H1 (cell line): ENCODE data around the gene GRID2. TPM values are rescaled to one million over a fixed set of nuclear protein-coding genes. Genes with fewer than 3 reads are reported as not detected.

Source experiments
- polyA plus RNA-seq, 7 experiments: library from polyadenylated mRNA; depleted of rRNA in 3 of 7; stranded (reverse) in 5 of 7; unstranded in 2 of 7; fragments of >200 nt in 5 of 7; fragments of 200-250 nt in 2 of 7; gene quantifications; 1 replicate in 5 of 7; 2 replicates in 1 of 7; 4 replicates in 1 of 7; pipeline versions ENCODE4 v1.2.1 to v1.2.3, GENCODE V29; 2011 to 2013; ENCODE audit warnings: missing spikeins in 2 of 7, mixed read lengths in 2 of 7
- small RNA-seq: library from polyadenylated mRNA; stranded (forward); fragments of <200 nt; extraction: miRNeasy Mini kit (QIAGEN cat#:217004); gene quantifications from one replicate; pipeline ENCODE3, GENCODE V24; 2013; ENCODE audit not compliant: insufficient read depth
- total RNA-seq: library from RNA; stranded (reverse); fragmentation: NEBNext Ultra II Directional; extraction: Animal tissue kit (Norgen Biotek cat#: 25700); gene quantifications from 2 replicates; pipeline ENCODE4 v1.2.1, GENCODE V29; 2021

GRID2 gene
- total and polyA plus RNA-seq, 2 of the 8 experiments (the other 6 are each of a cell fraction or from before 2014, with no cell fraction given), result 31.1 to 81.9 TPM

Small RNA genes lying within 50 kb of the gene (small RNA-seq; reads per million reads assigned to genes)
- not detected for gene RNA5SP164
